ENCODE measurements around the gene SERPINA4.

The SERPINA4 gene

DNA sequence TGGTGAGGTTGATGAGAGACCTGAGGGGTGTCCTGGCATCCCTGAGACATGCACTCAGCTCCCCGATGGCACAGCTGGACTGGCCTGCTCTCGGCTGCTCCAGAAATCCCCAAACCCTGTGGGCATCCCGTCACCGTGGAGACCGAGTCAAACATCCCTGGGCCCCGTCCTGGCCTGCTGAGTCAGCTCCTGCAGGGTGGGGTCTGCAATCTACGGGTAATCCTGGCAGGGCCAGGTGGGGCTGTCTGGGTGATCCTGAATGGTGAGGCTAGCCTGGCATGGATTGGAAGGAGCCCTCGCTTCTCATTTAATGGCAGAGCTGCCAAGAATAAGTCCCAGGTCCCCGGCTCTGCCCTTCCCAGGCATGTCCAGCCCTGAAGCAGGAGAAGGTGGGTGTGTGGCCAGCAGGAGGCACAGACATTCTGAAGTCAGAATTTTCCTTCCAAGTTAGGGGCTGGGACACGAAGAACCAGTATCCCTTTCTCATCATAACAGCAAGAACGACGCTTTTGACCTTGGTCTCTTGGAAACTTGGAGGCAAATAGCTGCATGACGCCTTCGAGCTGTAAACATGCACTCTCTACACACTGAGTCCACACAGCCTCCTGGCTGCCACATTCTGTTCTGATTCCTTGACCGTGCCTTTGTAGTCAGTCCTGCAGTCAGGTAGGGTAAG, 17.7 kb upstream of the SERPINA4 start:
- FAIRE-seq: no peak

DNA sequence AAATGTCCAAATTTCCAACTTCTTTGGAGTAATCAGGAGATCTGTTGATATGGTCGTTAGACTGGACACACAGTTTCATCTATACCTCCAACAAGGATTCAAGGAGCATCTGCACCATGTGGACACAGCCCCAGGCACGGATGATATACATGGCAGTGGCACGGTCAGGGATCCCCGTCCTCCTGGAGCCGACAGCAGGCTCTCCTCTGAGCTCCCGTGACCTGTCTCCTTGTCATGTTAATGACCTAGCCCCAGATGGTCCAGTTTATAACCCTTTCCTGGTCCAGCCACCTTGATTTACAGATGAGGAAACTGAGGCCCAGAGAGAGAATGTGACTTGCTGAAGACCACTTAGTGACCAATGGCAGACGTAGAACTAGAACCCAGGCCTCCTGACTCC, 16.5 kb upstream of the SERPINA4 start:
- FAIRE-seq: no peak

DNA sequence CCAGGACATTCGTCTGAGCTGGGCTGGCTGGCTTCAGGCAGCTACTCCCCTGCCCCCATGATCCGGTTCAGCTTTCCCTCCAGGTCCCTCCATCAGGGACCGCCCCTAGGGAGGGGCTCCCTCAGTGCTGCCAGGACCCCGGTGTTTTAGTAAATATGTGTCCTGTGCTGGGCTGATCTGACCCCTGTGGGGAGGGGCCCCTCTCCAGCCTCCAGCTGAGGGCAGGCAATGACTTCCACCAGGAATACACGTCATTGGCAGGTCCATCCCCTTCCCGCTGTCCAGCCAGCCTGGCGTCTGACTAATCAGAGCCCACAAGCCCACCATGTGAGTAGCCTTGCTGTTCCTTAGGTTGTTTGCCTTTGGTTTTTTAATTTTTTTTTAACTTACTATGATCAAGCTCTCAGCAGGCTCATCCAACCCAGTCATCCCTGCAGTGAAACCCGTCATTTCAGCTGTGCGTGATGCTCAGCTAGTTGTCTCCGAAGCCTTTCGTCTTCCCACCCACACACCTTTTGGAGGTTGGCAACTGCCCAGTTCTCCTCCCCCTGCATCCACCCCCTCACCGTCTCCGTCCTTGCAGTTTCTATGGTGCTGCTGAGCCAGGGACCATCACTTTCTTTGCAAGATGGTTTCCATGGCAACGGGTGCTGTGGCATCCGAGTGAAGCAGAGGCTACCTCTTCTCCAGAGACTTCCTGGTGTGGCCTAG, 16.0 kb upstream of the SERPINA4 start:
- no peak for FAIRE-seq

DNA sequence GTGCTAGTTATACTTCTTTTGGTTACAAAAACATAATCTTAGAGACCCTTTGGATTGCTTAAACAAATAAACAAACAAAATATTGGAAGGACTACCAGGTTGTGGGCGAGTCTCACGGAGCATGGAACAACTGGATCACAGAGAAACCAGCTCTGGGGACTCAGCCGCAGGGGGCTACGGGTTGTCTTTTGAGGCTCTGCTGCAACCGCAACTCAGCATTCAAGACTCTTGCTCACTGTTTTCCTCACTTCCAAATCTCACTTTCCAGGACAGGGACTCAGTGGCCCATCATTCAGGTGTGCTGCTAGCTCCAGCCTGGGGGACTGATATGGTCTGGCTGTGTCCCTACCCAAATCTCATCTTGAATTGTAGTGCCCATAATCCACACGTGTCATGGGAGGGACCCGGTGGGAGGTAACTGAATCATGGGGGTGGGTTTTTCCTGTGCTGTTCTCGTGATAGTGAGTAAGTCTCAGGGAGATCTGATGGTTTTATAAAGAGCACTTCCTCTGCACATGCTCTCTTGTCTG, 14.0 kb upstream of the SERPINA4 start:
- no peak for FAIRE-seq

DNA sequence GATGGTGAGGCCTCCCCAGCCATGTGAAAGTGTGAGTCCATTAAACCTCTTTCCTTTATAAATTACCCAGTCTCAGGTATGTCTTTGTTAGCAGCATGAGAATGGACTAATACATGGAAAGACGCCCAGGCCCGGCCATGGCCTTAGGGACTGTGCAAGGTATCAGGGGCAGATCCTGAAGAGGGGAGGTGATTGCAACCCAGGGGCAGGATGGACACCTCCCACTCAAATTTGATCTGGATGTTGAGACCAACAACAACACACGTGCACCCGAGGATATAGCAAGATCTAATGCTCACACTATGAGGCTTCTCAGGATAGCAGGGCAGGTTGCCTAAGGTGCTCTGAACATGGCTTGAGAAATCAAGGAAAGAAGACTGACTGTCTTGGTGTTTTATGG, 13.5 kb upstream of the SERPINA4 start:
- FAIRE-seq: no peak

DNA sequence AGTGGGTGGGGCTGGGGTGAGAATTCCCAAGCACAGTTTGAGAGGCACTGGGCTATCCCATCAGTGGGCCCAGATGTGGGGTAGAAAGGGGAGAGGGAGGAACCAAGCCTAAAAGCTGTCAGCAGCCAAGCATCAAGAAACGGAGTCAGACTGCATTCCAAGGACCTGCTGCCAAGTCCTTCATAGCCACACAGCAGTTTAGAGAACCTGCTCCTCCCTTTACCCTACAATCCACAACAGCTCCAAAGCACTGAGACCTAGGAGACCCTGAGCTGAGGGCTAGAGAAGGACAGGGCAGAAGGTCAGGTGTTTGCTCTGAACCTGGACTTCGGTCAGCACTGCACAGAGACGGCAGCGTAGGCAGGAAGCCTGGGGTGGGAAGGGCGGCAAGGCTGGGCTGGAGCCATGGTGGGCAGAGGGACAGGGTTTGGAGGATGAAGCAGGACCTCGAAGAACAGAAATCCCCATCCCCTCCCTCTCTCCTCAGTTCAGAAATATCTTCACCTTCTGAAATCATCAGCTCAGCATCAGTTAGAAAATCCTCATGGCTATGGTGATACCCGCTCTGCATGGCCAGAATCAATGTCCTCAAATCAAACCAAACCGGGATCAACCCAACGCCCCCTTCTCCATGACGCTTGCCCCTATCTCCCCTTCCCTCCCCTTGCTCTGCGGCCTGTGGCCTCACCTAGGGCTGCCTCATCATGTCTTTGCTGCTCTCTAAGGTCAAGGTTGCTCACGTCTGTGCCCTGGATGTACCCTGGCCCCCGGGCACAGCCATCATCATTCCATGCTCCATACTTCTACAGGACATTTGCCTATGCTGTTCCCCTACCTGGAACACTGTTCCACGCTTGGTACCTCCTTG, 12.9 kb upstream of the SERPINA4 start:
- no peak for FAIRE-seq

DNA sequence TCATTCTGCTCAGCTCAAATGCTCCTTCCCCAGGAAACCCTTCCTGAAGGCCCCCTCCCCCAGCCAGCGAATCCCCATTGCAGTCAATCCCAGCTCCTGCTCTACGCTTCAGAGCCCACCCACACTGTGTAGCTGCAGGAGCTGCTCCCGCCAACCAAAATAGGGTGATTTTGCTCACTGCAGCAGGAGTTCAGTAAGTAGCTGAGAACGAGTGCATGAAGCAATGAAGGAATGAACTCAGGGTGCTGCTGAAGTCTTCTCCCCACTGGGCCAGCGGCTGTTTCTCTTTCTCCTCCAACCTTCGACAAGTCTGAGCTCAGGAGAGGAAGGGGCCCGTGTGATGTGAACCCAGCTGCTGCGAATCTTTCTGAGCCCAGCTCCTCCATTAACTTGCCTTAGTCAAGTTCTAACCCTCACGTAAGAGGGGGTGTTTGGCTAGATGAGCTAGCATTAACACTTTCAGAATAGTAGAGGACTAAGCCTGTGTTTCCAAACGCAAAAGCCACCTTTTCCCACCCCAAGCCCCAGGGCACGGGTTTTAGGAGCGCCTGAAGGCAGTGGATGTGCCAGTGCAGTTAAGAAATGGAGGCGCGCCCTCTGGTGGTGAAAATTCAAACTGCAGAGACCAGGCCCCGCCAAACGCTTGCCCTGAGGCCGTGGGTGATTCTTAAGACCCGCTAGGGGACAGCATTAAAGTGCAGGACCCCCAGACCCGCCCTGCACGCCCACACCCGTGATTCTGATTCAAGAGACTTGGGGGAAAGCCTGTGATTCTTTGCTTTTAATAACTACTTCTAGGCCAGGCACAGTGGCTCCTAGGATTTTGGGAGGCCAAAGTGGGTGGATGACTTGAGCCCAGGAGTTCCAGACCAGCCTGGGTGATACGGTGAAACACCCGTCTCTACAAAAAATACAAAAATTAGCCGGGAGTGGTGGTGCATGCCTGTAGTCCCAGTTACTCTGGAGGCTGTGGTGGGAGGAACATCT, 11.9 kb upstream of the SERPINA4 start:
- no peak for FAIRE-seq

DNA sequence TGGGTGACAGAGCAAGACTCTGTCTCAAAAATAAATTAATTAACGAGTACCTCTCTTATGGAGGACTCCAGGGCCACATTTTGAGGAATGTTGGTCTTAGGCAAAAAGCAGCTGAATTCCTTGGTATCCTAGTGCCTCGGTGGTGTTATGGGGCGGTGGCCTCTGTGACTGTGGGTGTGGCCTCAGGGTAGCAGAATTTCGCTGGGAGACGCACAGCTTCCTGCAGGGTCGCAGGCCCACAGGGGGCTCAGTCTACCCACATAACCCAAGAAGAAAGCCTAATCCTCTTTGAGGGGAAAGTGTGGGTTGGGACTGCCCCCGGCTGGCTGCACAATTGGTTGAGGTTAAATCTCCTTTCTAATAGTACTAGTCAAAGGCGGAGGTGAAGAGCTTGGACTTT, 11.2 kb upstream of the SERPINA4 start:
- no peak for FAIRE-seq

DNA sequence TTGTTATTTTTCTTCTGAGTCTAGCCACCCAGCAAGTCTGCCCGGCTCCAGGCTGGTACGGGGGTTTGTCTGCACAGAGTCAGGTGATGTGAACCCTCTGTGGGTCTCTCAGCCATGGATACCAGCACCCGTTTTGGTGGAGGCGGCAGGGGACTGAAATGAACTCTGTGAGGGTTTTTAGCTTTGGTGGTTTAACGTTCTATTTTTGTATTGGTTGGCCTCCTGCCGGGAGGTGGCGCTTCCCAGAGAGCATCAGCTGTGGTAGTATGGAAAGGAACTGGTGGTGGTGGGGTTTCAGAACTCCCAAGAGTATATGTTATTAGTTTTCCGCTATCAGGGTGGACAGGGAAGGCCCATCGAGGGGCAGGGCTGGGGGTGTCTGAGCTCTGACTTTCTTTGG, 5.3 kb upstream of the SERPINA4 start:
- no peak for FAIRE-seq

DNA sequence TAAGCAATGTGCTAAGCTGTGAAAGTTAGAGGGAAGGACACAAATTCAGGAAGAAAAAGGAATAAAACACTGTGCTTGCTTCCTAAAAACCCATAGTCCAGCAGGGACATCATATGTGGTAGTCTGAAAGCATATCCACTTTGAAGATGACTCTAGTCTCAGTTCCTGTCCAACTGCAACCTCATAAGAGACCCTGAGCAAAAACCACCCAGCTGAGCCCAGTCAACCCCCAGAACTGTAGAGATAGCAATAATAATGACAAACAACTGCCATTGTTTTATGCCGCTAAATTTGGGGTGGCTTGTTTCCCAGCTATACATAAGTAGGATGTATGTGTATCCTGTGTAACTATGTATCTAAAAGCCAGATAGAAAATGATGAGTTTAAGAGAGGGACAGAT, 3.9 kb upstream of the SERPINA4 start:
- FAIRE-seq: no peak

DNA sequence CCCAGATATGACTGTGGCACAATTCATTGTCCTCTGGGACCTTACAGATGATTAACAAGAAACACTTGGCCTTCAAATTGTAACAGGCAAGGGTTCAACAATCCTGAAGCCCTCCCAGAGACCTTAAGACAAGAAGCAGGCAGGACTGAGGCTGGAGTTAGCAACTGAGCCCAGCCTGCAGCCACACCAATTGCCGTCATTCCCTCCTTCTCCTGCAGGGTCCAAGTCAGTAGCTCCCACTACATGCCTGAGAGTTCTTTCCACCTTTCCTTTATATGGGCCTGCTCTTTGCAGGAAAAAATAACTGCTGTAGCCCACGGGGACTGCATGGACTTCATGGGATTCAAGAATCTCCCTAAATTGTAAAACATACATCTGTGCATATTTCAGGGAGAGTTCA, 2.4 kb upstream of the SERPINA4 start:
- no peak for FAIRE-seq

DNA sequence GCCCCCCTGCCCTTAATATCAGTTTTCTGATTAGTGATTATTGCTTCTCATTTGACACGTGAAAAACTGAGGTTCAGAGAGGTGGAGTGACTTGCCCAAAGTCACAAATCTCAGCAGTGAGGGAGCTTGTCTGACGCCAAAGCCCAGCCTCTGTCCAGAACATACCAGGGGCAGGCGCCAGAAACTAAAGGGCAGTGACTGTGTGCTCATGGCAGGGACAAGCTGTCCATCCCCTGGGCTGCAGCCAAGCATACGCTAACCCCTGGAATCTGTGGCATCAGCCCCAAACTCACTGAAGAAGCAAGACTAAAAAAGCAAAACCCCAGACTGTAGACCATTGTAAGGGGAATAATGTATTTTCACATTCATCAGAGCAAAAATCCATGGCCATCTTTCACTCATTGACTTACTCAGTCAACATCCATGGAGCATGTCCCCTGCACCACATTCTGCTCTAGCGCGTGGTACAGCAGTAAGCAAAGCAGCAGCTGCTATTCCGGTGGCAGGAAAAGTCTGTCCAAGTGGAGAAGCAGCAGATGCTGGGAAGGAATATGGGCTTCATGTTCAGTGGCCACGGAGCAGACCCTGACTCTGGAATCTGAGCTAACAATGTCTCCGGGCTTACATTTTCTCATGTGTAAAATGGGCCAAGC, 1.5 kb upstream of the SERPINA4 start:
- no peak for FAIRE-seq

DNA sequence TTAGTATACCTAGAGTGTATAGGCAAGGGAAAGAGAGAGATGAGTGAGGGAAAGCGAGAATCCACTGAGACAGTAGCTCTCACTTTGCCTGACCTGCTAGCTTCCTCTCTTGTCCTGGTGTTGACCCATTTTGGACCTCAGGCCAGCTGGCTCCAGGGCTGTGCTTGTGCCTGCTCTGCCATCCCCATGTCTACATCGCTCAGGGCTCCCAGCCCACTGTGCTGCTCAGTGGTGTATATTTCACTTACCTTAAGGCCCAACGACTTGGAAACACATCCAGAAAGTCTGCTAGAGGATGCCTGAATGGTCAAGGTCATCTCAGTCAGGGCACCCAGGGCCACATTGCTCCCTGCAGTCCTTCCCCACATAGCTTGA, 964 bp upstream of the SERPINA4 start:
- no peak for FAIRE-seq

DNA sequence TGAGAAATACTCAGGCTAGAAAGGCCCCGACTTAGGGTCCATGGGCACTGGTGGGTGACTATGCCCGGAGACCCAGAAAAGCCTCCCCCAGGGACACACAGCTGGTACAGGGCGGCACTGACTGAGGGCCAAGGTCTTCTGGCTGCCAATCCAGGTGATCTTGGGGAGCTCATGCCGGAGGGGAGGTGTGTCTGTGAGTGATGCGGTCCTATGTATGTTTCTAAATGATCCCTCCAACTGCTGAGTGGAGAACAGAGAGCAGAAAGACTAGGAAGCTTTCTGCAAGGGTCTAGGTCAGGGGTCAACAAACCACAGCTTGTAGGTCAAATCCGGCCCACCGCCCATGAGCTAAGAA, 391 bp downstream of the SERPINA4 start:
- FAIRE-seq: no peak

DNA sequence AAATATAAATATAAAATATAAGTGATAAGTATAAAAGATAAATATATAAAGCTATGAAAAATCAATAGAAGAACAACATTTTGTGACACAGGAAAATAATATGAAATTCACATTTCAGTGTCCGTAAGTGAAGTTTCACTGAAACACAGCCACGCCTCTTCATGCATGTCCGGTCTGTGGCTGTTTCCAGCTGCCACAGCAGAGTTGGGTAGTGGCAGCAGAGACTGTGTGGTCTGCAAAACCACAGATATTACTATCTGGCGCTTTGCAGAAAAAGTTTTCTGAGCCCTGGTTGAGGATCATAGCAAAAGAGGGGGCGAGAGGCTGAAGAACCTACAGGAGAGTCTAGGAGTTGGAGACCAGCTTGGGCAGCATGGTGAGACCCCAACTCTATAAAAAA, 780 bp downstream of the SERPINA4 start:
- no peak for FAIRE-seq

DNA sequence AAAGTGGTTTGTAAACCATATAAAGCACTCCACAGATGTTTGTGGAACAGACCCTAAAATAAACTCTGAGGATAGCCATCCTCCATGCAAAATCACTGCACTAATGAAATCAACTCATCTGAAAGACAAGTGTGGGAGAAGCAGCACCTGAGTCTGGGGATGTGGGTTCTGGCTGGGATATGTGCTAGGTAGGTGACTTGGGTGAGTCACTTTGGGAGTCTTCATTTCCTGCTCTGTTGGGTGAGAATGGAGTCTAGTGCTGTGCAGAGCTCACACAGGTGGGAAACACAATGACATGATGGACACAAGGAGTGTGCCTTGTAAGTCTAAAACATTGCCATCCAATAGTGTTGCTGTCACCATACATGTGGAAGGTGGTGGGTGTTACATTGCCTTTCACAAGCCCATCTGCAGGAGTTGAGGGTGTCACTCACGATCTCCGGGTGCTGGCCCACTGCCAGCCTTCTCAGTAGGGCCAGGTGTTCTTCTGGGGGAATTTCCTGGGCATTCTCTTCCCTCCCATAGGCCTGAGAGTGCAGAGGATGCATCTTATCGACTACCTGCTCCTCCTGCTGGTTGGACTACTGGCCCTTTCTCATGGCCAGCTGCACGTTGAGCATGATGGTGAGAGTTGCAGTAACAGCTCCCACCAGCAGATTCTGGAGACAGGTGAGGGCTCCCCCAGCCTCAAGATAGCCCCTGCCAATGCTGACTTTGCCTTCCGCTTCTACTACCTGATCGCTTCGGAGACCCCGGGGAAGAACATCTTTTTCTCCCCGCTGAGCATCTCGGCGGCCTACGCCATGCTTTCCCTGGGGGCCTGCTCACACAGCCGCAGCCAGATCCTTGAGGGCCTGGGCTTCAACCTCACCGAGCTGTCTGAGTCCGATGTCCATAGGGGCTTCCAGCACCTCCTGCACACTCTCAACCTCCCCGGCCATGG, 2.0 kb downstream of the SERPINA4 start:
- no peak for FAIRE-seq

DNA sequence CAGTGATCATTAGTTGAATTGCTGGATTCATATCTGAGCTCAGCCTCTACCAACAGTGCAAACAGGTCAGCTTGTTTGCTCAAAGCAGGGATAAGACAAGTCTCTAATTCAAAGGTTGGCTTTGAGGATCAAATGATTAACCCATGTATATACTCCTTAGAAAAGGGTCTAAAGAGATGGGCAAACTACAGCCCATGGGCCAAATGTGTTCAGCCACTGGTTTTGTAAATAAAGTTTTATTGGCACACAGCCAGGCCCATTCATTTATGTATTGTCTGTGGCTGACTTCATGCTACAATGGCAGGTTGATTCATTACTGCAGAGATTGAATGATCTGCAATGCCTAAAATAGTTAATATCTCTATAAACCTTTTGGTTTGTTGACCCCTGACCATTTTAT, 3.1 kb downstream of the SERPINA4 start:
- FAIRE-seq: no peak

DNA sequence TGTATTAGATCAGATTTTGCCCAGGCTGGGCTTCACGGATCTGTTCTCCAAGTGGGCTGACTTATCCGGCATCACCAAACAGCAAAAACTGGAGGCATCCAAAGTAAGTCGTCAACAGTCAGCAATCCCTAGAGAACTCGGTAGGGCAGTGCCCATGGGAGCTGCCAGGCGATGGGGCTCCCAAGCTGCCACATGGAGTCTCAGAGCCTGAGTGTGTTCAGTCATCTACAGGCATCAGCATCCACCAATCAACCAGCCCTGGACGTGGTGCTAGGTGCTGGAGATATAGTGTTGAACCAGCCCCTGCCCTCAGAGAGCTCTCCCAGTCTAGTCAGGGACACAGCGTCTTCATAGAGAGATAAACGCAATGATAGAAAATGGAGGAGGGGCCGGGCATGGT, 6.9 kb downstream of the SERPINA4 start:
- no peak for FAIRE-seq

DNA sequence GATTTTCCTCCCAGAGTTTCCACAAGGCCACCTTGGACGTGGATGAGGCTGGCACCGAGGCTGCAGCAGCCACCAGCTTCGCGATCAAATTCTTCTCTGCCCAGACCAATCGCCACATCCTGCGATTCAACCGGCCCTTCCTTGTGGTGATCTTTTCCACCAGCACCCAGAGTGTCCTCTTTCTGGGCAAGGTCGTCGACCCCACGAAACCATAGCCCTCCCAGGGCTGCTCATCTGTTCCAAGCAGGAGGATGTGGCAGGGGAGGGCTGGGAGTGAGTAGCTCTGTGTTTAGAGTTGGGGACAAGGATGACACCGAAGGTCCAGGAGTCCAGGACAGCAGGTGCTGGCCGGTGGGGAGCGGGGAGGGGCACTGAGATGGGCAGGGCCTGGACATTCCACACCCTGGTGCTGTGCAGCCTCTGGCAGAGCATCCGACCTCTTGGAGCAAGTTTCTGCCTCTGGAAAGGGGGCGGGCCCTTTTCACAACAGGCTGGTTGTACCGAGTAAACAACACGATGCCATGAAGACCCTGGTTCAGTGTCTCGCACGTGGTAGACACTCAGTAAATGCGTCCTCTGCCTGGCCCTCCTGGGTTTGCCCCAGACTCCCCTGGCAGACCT, 8.2 kb downstream of the SERPINA4 start:
- FAIRE-seq: no peak

DNA sequence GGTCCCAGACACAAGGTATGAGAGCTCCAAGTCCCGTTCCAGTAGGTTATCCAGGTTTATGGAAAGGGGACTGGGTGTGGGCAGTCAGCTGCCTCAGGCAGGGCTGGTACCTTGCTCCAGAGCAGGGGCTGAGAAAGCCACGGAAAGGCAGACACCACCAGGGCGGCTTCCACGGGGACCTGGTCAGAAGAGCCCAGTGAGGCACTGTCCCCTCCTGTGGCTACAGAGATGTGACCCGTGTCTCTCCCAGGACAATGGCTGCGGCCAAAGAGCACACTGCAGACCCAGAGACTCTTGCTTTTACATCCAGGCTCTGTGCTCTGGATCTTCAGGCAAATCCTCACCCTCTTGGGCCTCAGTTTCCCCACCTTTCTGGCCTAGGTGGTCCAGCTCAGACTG, 8.8 kb downstream of the SERPINA4 start:
- no peak for FAIRE-seq

Data from endometrium (tissue), 2 donors.